HepG2 (cell line): Measurements from ENCODE around the gene METTL23.

Experiments
- EZH2 ChIP-seq: conservative IDR thresholded peaks from 2 replicates; pipeline ENCODE4 v1.6.1; 2012; ENCODE audit warnings: mild to moderate bottlenecking, low read depth, low read length, moderate library complexity
- SP1 ChIP-seq, 2 experiments: fragments of 450-650 bp in 1 of 2; sonication (generic) in 1 of 2; formaldehyde crosslinking in 1 of 2; IDR thresholded peaks; 2 replicates each; pipeline versions ENCODE4 v1.4.0 to v1.6.1; 2016 to 2020; ENCODE audit warnings: missing genetic modification reagents in 1 of 2
- ZBTB3 ChIP-seq: sonication (generic); formaldehyde crosslinking; IDR thresholded peaks from 2 replicates; pipeline ENCODE4 v1.4.0; 2020; ENCODE audit warnings: low read depth, mild to moderate bottlenecking, moderate library complexity, missing genetic modification reagents, borderline replicate concordance
- TF ChIP-seq, protein P1 (sequence below): sonication (generic); formaldehyde crosslinking; IDR thresholded peaks from one replicate; pipeline ENCODE4 v1.5.1; 2020; ENCODE audit warnings: mild to moderate bottlenecking, missing genetic modification reagents; ENCODE audit errors: not compliant biosample characterization

DNA sequence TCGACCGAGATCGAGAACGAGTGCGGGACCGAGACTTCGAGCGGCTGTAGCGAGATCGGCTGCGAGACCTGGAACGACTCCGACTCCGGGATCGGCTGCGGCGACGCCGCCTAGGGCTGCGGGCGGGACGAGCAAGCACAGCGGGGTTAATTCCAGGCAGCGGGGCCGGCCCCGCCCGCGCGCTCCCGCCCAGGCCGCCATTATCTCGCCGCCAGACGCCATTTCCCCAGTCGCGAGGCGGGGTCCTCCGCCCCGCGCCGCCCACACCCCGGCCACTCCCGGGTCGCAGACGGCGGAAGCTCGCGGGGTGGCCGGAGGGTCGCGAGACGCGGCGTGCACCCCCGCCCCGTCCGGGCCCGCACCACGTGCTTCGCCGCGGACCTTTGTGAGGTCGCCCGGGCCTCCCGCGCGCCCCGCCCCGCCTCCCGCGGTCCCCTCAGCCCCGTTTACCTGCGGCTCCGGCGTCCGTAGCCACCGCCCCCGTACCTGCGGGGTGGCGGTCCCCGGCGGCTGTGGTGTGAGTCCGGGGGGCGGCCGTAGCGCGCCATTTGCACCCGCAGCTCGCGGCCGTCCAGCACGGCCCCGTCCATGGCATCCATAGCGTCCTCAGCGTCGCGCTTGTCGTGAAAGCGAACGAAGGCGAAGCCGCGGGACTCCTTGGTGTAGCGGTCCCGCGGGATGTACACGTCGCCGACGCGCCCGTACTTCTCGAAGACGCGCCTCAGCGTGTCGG is 9.9 kb downstream of the METTL23 start:
- TF ChIP-seq, protein P1, sequence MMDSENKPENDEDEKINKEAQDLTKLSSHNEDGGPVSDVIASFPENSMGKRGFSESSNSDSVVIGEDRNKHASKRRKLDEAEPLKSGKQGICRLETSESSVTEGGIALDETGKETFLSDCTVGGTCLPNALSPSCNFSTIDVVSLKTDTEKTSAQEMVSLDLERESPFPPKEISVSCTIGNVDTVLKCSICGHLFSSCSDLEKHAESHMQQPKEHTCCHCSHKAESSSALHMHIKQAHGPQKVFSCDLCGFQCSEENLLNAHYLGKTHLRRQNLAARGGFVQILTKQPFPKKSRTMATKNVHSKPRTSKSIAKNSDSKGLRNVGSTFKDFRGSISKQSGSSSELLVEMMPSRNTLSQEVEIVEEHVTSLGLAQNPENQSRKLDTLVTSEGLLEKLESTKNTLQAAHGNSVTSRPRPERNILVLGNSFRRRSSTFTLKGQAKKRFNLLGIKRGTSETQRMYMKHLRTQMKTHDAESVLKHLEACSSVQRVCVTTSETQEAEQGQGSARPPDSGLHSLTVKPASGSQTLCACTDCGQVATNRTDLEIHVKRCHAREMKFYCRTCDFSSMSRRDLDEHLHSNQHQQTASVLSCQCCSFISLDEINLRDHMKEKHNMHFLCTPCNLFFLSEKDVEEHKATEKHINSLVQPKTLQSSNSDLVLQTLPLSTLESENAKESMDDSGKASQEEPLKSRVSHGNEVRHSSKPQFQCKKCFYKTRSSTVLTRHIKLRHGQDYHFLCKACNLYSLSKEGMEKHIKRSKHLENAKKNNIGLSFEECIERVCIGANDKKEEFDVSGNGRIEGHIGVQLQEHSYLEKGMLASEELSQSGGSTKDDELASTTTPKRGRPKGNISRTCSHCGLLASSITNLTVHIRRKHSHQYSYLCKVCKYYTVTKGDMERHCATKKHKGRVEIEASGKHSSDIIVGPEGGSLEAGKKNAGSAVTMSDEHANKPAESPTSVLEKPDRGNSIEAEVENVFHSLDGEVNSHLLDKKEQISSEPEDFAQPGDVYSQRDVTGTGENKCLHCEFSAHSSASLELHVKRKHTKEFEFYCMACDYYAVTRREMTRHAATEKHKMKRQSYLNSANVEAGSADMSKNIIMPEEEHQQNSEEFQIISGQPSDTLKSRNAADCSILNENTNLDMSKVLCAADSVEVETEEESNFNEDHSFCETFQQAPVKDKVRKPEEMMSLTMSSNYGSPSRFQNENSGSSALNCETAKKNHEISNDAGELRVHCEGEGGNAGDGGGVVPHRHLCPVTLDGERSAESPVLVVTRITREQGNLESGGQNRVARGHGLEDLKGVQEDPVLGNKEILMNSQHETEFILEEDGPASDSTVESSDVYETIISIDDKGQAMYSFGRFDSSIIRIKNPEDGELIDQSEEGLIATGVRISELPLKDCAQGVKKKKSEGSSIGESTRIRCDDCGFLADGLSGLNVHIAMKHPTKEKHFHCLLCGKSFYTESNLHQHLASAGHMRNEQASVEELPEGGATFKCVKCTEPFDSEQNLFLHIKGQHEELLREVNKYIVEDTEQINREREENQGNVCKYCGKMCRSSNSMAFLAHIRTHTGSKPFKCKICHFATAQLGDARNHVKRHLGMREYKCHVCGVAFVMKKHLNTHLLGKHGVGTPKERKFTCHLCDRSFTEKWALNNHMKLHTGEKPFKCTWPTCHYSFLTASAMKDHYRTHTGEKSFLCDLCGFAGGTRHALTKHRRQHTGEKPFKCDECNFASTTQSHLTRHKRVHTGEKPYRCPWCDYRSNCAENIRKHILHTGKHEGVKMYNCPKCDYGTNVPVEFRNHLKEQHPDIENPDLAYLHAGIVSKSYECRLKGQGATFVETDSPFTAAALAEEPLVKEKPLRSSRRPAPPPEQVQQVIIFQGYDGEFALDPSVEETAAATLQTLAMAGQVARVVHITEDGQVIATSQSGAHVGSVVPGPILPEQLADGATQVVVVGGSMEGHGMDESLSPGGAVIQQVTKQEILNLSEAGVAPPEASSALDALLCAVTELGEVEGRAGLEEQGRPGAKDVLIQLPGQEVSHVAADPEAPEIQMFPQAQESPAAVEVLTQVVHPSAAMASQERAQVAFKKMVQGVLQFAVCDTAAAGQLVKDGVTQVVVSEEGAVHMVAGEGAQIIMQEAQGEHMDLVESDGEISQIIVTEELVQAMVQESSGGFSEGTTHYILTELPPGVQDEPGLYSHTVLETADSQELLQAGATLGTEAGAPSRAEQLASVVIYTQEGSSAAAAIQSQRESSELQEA (CRISPR knock-in tag): no peak
- TF ChIP-seq EZH2 (no peak), ZBTB3 (CRISPR knock-in tag) (no peak; the same call in 1 of the 2 replicates), SP1 (IDR thresholded peaks at IDR 0.05) (no peak), SP1 (CRISPR knock-in tag; IDR thresholded peaks at IDR 0.05) (no peak)
